HEK293T (cell line): ENCODE data around the gene CAMK1D.
"Not testable (repeated sequence)": the region's sequence is repeated elsewhere in the genome, so short reads cannot be mapped to it uniquely, and the experiment has no call there.

ENCODE experiments used
- CTCF ChIA-PET: fragments of 350-600 bp; formaldehyde crosslinking; extraction: SDS; loops from one replicate; lab custom pipeline; 2021; ENCODE audit warnings: antibody characterized with exemption, inconsistent platforms; lab: Yijun Ruan, JAX
- POLR2A ChIA-PET: fragments of 350-600 bp; formaldehyde crosslinking; extraction: SDS; loops from one replicate; lab custom pipeline; 2020; ENCODE audit warnings: antibody characterized with exemption, inconsistent platforms; lab: Yijun Ruan, JAX
- DNase-seq: peaks from one replicate; pipeline ENCODE4 v3.0.0; 2012; ENCODE audit warnings: mixed read lengths; ENCODE audit errors: extremely low spot score
- ARNT ChIP-seq: fragments of 450-650 bp; IDR thresholded peaks from 2 replicates; pipeline ENCODE4 v1.6.1; 2017; ENCODE audit warnings: mild to moderate bottlenecking
- BHLHE40 ChIP-seq: fragments of 450-650 bp; IDR thresholded peaks from 2 replicates; pipeline ENCODE4 v1.6.1; 2016; ENCODE audit warnings: mild to moderate bottlenecking, moderate library complexity, borderline replicate concordance
- CTBP1 ChIP-seq: fragments of 450-650 bp; IDR thresholded peaks from 2 replicates; pipeline ENCODE4 v1.6.1; 2016; ENCODE audit warnings: borderline replicate concordance
- ELF4 ChIP-seq: fragments of 450-650 bp; IDR thresholded peaks from 2 replicates; pipeline ENCODE4 v1.6.1; 2017; ENCODE audit warnings: antibody characterized with exemption
- FOXA1 ChIP-seq: fragments of 450-650 bp; IDR thresholded peaks from 2 replicates; pipeline ENCODE4 v1.6.1; 2016; ENCODE audit warnings: mild to moderate bottlenecking
- FOXK2 ChIP-seq: fragments of 450-650 bp; IDR thresholded peaks from 2 replicates; pipeline ENCODE4 v1.6.1; 2016; ENCODE audit warnings: mild to moderate bottlenecking
- FOXM1 ChIP-seq: fragments of 450-650 bp; IDR thresholded peaks from 2 replicates; pipeline ENCODE4 v1.6.1; 2017; ENCODE audit warnings: mild to moderate bottlenecking, borderline replicate concordance
- HDGF ChIP-seq: fragments of 450-650 bp; IDR thresholded peaks from 2 replicates; pipeline ENCODE4 v1.6.1; 2017; ENCODE audit warnings: antibody characterized with exemption, borderline replicate concordance
- L3MBTL2 ChIP-seq: fragments of 450-650 bp; conservative IDR thresholded peaks from 2 replicates; pipeline ENCODE4 v1.6.1; 2016; ENCODE audit warnings: mild to moderate bottlenecking
- LEF1 ChIP-seq: fragments of 450-650 bp; IDR thresholded peaks from 2 replicates; pipeline ENCODE4 v1.6.1; 2017; ENCODE audit warnings: mild to moderate bottlenecking, borderline replicate concordance
- NFRKB ChIP-seq: fragments of 450-650 bp; IDR thresholded peaks from 2 replicates; pipeline ENCODE4 v1.6.1; 2016; ENCODE audit warnings: mild to moderate bottlenecking, moderate library complexity
- SP1 ChIP-seq: fragments of 450-650 bp; IDR thresholded peaks from 2 replicates; pipeline ENCODE4 v1.6.1; 2017
- SUZ12 ChIP-seq: fragments of 450-650 bp; IDR thresholded peaks from 2 replicates; pipeline ENCODE4 v1.6.1; 2016; ENCODE audit warnings: mild to moderate bottlenecking
- TARDBP ChIP-seq: fragments of 450-650 bp; IDR thresholded peaks from 2 replicates; pipeline ENCODE4 v1.6.1; 2016
- ZNF384 ChIP-seq: fragments of 450-650 bp; IDR thresholded peaks from 2 replicates; pipeline ENCODE4 v1.6.1; 2016
- TF ChIP-seq, protein P1 (sequence below): fragments of 450-650 bp; IDR thresholded peaks from 2 replicates; pipeline ENCODE4 v1.6.1; 2016

Gene CAMK1D

DNA sequence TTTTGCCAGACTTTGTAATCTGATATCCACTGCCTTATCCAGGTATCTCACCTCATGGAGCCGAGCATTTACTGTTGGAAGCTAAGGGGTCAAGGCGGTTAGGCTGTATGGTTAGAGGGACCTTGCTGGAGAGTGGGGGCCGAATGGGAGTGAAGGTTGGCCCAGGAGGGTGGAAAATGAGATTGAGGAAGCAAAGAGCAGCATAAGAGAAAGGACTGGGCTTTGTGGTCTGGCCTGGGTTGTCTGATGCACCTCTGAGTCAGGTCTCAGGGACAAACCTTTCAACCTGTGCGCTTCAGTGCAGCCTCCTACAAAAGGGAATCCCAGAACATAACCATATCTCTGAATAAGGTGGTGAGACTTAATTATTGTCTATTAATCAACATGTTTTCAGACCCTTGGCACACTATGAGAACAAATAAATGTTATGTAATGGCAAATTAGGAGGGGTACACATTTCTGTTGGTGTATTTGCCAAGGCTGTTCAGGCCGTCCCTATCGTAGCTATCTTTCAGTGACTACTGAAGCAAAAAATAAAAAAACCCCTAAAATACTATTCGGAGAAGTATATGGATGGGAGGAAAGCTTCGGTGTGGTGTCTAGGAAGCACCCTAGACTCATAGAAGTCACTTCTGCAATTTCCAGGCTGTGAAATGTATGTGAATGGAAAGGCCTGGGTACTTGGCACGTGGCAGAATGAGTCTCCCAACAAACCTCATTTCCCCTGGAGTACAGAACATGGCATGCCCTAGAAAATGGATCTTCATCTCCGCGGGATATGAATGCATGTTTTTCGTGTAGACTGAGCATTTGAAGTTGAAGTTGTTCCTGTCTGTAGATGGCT, 4.3 kb downstream of the CAMK1D start:
- CTCF ChIA-PET = no interaction called here
- TF ChIP-seq, protein P1, sequence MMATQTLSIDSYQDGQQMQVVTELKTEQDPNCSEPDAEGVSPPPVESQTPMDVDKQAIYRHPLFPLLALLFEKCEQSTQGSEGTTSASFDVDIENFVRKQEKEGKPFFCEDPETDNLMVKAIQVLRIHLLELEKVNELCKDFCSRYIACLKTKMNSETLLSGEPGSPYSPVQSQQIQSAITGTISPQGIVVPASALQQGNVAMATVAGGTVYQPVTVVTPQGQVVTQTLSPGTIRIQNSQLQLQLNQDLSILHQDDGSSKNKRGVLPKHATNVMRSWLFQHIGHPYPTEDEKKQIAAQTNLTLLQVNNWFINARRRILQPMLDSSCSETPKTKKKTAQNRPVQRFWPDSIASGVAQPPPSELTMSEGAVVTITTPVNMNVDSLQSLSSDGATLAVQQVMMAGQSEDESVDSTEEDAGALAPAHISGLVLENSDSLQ = no peak
- no peak for TF ChIP-seq ZNF384
- no peak for TF ChIP-seq FOXK2
- no peak for TF ChIP-seq BHLHE40
- TF ChIP-seq HDGF = no peak
- TF ChIP-seq ARNT = no peak
- no peak for TF ChIP-seq LEF1
- no peak for TF ChIP-seq L3MBTL2
- TF ChIP-seq SP1 = no peak
- no peak for DNase-seq
- POLR2A ChIA-PET = no interaction called here

- CTCF ChIA-PET, POLR2A ChIA-PET: not testable (repeated sequence)
These were observed 5.3 kb downstream of the CAMK1D start for GRCh38 chr10:12354696-12355095.

DNA sequence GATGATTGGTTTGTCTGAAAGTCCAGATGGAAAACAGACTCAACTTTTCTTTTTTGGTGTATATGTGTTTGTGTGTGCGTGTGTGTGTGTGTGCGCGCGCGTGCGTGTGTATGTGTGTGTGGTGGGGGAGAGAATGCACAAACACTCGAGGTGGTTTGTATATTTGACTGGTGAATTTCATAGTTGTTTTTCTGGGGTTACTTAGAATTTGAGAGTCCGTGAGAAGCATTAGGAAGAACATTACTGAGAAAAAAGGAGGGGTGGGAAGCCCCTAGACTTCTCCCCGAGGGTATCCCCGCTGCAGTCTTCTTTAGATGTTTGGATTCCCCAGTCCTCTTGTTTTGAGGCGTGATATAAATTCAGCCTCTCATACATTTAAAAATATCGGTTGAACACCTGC, 6.0 kb downstream of the CAMK1D start:
- DNase-seq = no peak
- ChIA-PET CTCF (no interaction called here), POLR2A (no interaction called here)
- TF ChIP-seq CTBP1 = no peak
- TF ChIP-seq FOXM1 = no peak
- TF ChIP-seq SP1 = no peak
- no peak for TF ChIP-seq FOXA1
- TF ChIP-seq, protein P1 = no peak
- no peak for TF ChIP-seq TARDBP
- TF ChIP-seq ELF4 = no peak
- no peak for TF ChIP-seq FOXK2
- TF ChIP-seq BHLHE40 = no peak
- no peak for TF ChIP-seq LEF1
- no peak for TF ChIP-seq ZNF384
- no peak for TF ChIP-seq SUZ12
- no peak for TF ChIP-seq HDGF

More at GRCh38 chr10:12354696-12355095, 5.3 kb downstream of the CAMK1D start:
- not testable (repeated sequence) for DNase-seq

DNA sequence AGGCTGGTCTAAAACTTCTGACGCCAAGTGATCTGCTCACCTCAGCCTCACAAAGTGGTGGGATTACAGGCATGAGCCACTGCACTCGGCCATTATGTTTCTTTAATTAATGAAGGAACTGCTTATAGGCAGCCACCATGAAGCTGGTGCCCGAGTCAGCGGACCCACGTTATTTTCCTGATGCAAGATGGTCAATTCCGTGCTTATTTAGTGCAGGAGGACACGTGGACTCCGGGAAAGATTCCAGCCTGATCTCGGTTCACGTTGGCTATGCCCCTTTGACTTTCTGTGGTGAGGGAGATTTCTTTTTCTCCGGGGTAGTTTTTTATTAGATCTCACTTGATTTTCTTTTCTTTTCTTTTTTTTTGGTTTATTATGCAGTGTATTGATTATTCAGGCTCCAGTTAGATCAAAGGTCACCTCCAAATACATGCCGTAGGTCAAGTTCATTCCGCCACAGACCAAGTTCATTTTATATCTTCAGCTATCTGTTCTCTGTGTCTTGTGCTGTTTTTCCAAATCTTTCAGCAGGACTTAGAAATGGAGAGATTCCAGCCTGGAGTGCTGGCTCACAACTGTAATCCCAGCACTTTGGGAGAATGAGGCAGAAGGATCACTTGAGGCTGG, 8.3 kb downstream of the CAMK1D start:
- TF ChIP-seq HDGF (no peak), BHLHE40 (no peak), CTBP1 (no peak), NFRKB (no peak)
- DNase-seq = no peak
- POLR2A ChIA-PET = no interaction called here
- CTCF ChIA-PET = no interaction called here

DNA sequence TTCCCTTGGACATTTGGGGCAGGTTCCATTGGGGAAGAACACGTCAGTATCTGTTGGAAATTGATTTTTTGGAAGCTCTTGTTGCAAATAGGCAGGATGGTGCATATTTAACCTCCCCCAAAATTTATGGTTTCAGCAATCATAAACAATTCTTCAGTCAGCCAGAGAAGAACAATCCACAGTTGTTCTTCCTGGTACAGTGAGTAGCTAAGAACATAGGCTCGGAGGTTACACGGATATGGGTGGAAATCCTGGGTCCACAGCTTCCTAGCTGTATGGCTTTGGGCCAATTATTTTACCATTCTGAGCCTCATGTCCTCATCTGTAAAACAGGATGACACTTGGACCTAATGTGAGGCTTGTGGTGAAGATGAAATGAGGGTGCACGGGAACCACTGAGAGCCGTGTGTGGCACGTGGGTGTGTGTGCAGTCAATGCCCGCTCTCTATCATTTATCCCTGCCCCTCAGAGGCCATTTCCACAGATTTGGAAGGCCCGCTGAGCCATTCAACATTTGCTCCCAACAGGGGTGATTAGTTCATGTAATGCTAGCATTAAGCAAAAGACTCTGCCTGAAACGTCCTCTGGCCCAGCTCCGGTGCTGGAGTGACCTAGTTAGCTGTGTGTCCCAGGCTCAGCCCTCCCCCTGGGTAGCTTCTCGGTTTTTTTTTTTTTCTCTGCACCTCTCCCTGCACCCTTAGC, 9.7 kb downstream of the CAMK1D start:
- POLR2A ChIA-PET = interaction anchor here (1.0 kb wide), 1 partner anchor 16 kb away, joined by 3 read pairs; no protein-coding TSS in a partner anchor
- no peak for DNase-seq
- TF ChIP-seq FOXA1 = no peak
- TF ChIP-seq SUZ12 = no peak
- TF ChIP-seq CTBP1 = no peak
- TF ChIP-seq SP1 = no peak
- TF ChIP-seq ZNF384 = no peak
- TF ChIP-seq L3MBTL2 = no peak
- TF ChIP-seq ELF4 = no peak
- TF ChIP-seq HDGF = no peak
- no peak for TF ChIP-seq BHLHE40
- TF ChIP-seq TARDBP = no peak
- TF ChIP-seq, protein P1 = no peak
- no peak for TF ChIP-seq NFRKB
- CTCF ChIA-PET = interaction anchor here (1.5 kb wide), 1 partner anchor 8 kb away, joined by 3 read pairs; no protein-coding TSS in a partner anchor

GRCh38 chr10:12360461-12360860, 11.1 kb downstream of the CAMK1D start:
- TF ChIP-seq L3MBTL2 (no peak), HDGF (no peak), NFRKB (no peak), FOXM1 (no peak), ELF4 (no peak), BHLHE40 (no peak), SP1 (no peak), CTBP1 (no peak), LEF1 (no peak), FOXK2 (no peak), ZNF384 (no peak), SUZ12 (no peak), ARNT (no peak), FOXA1 (no peak), TARDBP (no peak)
- TF ChIP-seq, protein P1 = no peak
- CTCF ChIA-PET = interaction anchor here (1.5 kb wide), 1 partner anchor 9 kb away, joined by 3 read pairs; no protein-coding TSS in a partner anchor
- DNase-seq = no peak
- POLR2A ChIA-PET = interaction anchor here (0.8 kb wide), 1 partner anchor 10 kb away, joined by 3 read pairs; no protein-coding TSS in a partner anchor

DNA sequence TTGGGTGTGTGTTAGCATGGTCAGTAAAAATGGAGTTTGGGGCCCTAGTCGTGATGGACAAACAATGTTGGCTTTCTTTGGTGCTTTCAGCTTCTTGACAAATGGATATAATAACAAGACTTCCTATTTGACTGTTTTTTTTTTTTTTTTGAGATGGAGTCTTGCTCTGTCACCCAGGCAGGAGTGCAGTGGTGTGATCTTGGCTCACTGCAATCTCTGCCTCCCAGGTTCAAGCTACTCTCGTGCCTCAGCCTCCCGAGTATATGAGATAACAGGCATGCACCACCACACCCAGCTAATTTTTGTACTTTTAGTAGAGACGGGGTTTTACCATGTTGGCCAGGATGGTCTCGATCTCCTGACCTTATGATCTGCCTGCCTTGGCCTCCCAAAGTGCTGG, 11.8 kb downstream of the CAMK1D start:
- POLR2A ChIA-PET = interaction anchor here (0.8 kb wide), 1 partner anchor 11 kb away, joined by 3 read pairs; no protein-coding TSS in a partner anchor
- CTCF ChIA-PET, DNase-seq: not testable (repeated sequence)
